Measurements from ENCODE around the gene C2orf72.

C2orf72 gene

GRCh38 chr2:231069379-231070054 lies 32.2 kb downstream of the C2orf72 start:
- no peak for TF ChIP-seq YY1 (IDR thresholded peaks at IDR 0.05; ENCODE audit: low read depth)

- TF ChIP-seq NFIC (IDR thresholded peaks at IDR 0.05), result no peak
- TF ChIP-seq TEAD4 (IDR thresholded peaks at IDR 0.05), result no peak
- TF ChIP-seq TAF1 (IDR thresholded peaks at IDR 0.05; ENCODE audit: low read depth), result no peak
- no peak for TF ChIP-seq YY1 (IDR thresholded peaks at IDR 0.05; ENCODE audit: low read depth)
- no peak for TF ChIP-seq CREB1 (IDR thresholded peaks at IDR 0.05; ENCODE audit: low read depth)
- TF ChIP-seq TCF12 (IDR thresholded peaks at IDR 0.05; ENCODE audit: low read depth), result no peak
- no peak for TF ChIP-seq RAD21 (IDR thresholded peaks at IDR 0.05; ENCODE audit: low read depth)
- TF ChIP-seq CEBPB (IDR thresholded peaks at IDR 0.05), result no peak
- TF ChIP-seq ZBTB7A (IDR thresholded peaks at IDR 0.05; ENCODE audit: low read depth), result no peak
- no peak for TF ChIP-seq FOXM1 (IDR thresholded peaks at IDR 0.05; ENCODE audit: borderline replicate concordance, low read depth)
- TF ChIP-seq MAX (IDR thresholded peaks at IDR 0.05), result no peak
- no peak for TF ChIP-seq EGR1 (IDR thresholded peaks at IDR 0.05)
- no peak for TF ChIP-seq EP300 (IDR thresholded peaks at IDR 0.05; ENCODE audit: borderline replicate concordance)
Measured at GRCh38 chr2:231084565-231084964, 47.2 kb downstream of the C2orf72 start.

GRCh38 chr2:231088754-231089153 lies 51.4 kb downstream of the C2orf72 start:
- no peak for TF ChIP-seq TAF1 (IDR thresholded peaks at IDR 0.05; ENCODE audit: low read depth)
- no peak for TF ChIP-seq MAX (IDR thresholded peaks at IDR 0.05)
- no peak for TF ChIP-seq FOXM1 (IDR thresholded peaks at IDR 0.05; ENCODE audit: borderline replicate concordance, low read depth)
- TF ChIP-seq USF1 (IDR thresholded peaks at IDR 0.05), result no peak
- no peak for TF ChIP-seq EP300 (IDR thresholded peaks at IDR 0.05; ENCODE audit: borderline replicate concordance)
- TF ChIP-seq RAD21 (IDR thresholded peaks at IDR 0.05; ENCODE audit: low read depth), result no peak
- no peak for TF ChIP-seq CEBPB (IDR thresholded peaks at IDR 0.05)
- TF ChIP-seq YY1 (IDR thresholded peaks at IDR 0.05; ENCODE audit: low read depth), result no peak
- no peak for TF ChIP-seq TCF12 (IDR thresholded peaks at IDR 0.05; ENCODE audit: low read depth)
- TF ChIP-seq TEAD4 (IDR thresholded peaks at IDR 0.05), result no peak
- TF ChIP-seq REST (IDR thresholded peaks at IDR 0.05; ENCODE audit: low read depth), result no peak
- no peak for TF ChIP-seq NFIC (IDR thresholded peaks at IDR 0.05)
- no peak for TF ChIP-seq CREB1 (IDR thresholded peaks at IDR 0.05; ENCODE audit: low read depth)
- TF ChIP-seq EGR1 (IDR thresholded peaks at IDR 0.05), result no peak
- no peak for TF ChIP-seq ZBTB7A (IDR thresholded peaks at IDR 0.05; ENCODE audit: low read depth)

GRCh38 chr2:231093933-231094332 lies 56.6 kb downstream of the C2orf72 start:
- TF ChIP-seq ZBTB7A (IDR thresholded peaks at IDR 0.05; ENCODE audit: low read depth), result no peak
- TF ChIP-seq TEAD4 (IDR thresholded peaks at IDR 0.05), result no peak
- TF ChIP-seq EGR1 (IDR thresholded peaks at IDR 0.05), result no peak
- no peak for TF ChIP-seq CREB1 (IDR thresholded peaks at IDR 0.05; ENCODE audit: low read depth)
- no peak for TF ChIP-seq EP300 (IDR thresholded peaks at IDR 0.05; ENCODE audit: borderline replicate concordance)

- TF ChIP-seq REST (IDR thresholded peaks at IDR 0.05; ENCODE audit: low read depth), result no peak
- TF ChIP-seq YY1 (IDR thresholded peaks at IDR 0.05; ENCODE audit: low read depth), result no peak
- no peak for TF ChIP-seq EP300 (IDR thresholded peaks at IDR 0.05; ENCODE audit: borderline replicate concordance)
- TF ChIP-seq RAD21 (IDR thresholded peaks at IDR 0.05; ENCODE audit: low read depth), result no peak
- TF ChIP-seq TEAD4 (IDR thresholded peaks at IDR 0.05), result no peak
- TF ChIP-seq ZBTB7A (IDR thresholded peaks at IDR 0.05; ENCODE audit: low read depth), result no peak
- TF ChIP-seq FOXM1 (IDR thresholded peaks at IDR 0.05; ENCODE audit: borderline replicate concordance, low read depth), result no peak
- no peak for TF ChIP-seq NFIC (IDR thresholded peaks at IDR 0.05)
- TF ChIP-seq TCF12 (IDR thresholded peaks at IDR 0.05; ENCODE audit: low read depth), result no peak
- TF ChIP-seq CEBPB (IDR thresholded peaks at IDR 0.05), result no peak
- no peak for TF ChIP-seq USF1 (IDR thresholded peaks at IDR 0.05)
- no peak for TF ChIP-seq MAX (IDR thresholded peaks at IDR 0.05)
- no peak for TF ChIP-seq CREB1 (IDR thresholded peaks at IDR 0.05; ENCODE audit: low read depth)
- TF ChIP-seq TAF1 (IDR thresholded peaks at IDR 0.05; ENCODE audit: low read depth), result no peak
- TF ChIP-seq EGR1 (IDR thresholded peaks at IDR 0.05), result no peak
Measured at GRCh38 chr2:231094736-231095346, 57.5 kb downstream of the C2orf72 start.
